Ovary (tissue), 3 donors: ENCODE measurements around the gene SIGLEC5.

ENCODE experiments used
- EP300 ChIP-seq: sonication (generic); formaldehyde crosslinking; IDR thresholded peaks from one replicate; pipeline ENCODE4 v1.6.1; 2017; ENCODE audit warnings: antibody characterized with exemption
- POLR2A ChIP-seq: fragments of 450-650 bp; IDR thresholded peaks from one replicate; pipeline ENCODE4 v1.6.1; 2017; ENCODE audit warnings: antibody characterized with exemption, mild to moderate bottlenecking, moderate library complexity
- TF ChIP-seq, protein P1 (sequence below), 3 donors: fragments of 450-650 bp in 2 of 3; fragments of 200-600 bp in 1 of 3; IDR thresholded peaks; one replicate each; pipeline versions ENCODE4 v1.5.1 to v1.8.0; 2016 to 2022; ENCODE audit warnings: antibody characterized with exemption in 3 of 3, mild to moderate bottlenecking in 1 of 3
- donor health status: DM: no; HTN: no; CAD: no.

DNA sequence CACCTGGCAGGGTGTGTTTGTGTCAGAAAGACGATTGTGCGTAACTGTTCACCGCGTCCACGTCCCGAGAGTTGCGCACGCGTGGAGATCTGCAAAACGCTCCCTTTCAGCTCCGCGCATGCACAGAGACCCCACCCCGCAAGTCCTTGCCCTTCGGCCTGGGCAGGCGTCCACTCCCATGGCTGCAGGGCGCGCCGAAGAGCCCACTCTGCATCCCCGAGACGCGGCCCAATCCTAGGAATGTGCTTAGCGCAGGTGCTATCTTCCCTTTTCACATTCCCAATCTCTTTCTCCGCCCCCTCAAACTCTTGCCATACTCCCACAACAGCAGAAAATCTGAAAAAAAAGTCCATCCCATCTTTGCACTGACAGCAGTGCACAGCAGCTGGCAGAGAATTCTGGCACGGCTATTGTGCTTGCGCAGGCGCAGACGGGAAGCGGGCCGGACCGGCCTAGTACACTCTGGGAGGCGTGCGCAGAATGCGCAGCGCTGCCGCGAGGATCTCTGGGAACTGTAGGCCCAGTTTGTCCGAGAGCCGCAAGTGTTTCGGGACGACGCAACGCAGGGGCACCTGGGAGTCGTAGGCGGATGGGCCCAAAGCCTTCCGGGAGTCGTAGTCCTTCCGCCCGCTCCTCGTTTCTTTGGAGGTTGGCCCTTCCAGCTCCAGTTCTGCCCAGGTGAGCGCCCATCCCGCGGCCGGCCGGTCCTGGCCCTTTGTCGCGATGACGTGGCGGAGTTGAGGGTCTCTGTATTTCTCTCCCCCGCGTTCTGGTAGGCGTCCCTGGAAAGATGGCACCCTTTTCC, 36.0 kb downstream of the SIGLEC5 start:
- TF ChIP-seq POLR2A (no peak), EP300 (no peak)
- TF ChIP-seq, protein P1, sequence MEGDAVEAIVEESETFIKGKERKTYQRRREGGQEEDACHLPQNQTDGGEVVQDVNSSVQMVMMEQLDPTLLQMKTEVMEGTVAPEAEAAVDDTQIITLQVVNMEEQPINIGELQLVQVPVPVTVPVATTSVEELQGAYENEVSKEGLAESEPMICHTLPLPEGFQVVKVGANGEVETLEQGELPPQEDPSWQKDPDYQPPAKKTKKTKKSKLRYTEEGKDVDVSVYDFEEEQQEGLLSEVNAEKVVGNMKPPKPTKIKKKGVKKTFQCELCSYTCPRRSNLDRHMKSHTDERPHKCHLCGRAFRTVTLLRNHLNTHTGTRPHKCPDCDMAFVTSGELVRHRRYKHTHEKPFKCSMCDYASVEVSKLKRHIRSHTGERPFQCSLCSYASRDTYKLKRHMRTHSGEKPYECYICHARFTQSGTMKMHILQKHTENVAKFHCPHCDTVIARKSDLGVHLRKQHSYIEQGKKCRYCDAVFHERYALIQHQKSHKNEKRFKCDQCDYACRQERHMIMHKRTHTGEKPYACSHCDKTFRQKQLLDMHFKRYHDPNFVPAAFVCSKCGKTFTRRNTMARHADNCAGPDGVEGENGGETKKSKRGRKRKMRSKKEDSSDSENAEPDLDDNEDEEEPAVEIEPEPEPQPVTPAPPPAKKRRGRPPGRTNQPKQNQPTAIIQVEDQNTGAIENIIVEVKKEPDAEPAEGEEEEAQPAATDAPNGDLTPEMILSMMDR (IDR thresholded peaks at IDR 0.05), result peak in 1 of 3 donors; percentile 5
